GM19328 (cell line): Measurements from ENCODE around the gene KCTD10.
A peak's percentile ranks its signal among the peaks of the same experiment; 100 is the strongest.
"Not testable (repeated sequence)": the region's sequence is repeated elsewhere in the genome, so short reads cannot be mapped to it uniquely, and the experiment has no call there.

Experiments used
- ATAC-seq: cut with Tn5 transposase; IDR thresholded peaks from one replicate; pipeline ENCODE4 v1.9.1; 2021; ENCODE audit warnings: mild to moderate bottlenecking, moderate library complexity; ENCODE audit not compliant: unreplicated experiment

The KCTD10 gene

GRCh38 chr12:109450980-109451379, 26.1 kb downstream of the KCTD10 start:
- ATAC-seq, result no peak

- ATAC-seq, result no peak
These were observed 27.1 kb downstream of the KCTD10 start for GRCh38 chr12:109449845-109450532.

GRCh38 chr12:109448707-109449390, 28.3 kb downstream of the KCTD10 start:
- no peak for ATAC-seq

GRCh38 chr12:109448272-109448671, 28.8 kb downstream of the KCTD10 start:
- ATAC-seq, result no peak

GRCh38 chr12:109447482-109447881, 29.6 kb downstream of the KCTD10 start:
- ATAC-seq, result no peak

GRCh38 chr12:109446869-109447268, 30.2 kb downstream of the KCTD10 start:
- ATAC-seq, result no peak

- ATAC-seq, result no peak
These were observed 31.9 kb downstream of the KCTD10 start for GRCh38 chr12:109445191-109445609.

GRCh38 chr12:109444259-109444658, 32.8 kb downstream of the KCTD10 start:
- no peak for ATAC-seq

GRCh38 chr12:109443794-109444193, 33.3 kb downstream of the KCTD10 start:
- ATAC-seq, result no peak

- ATAC-seq, result no peak
These were observed 36.1 kb downstream of the KCTD10 start for GRCh38 chr12:109440851-109441490.

GRCh38 chr12:109439951-109440350, 37.1 kb downstream of the KCTD10 start:
- not testable (repeated sequence) for ATAC-seq

GRCh38 chr12:109439181-109439580, 37.9 kb downstream of the KCTD10 start:
- ATAC-seq, result no peak

GRCh38 chr12:109436188-109436560, 40.9 kb downstream of the KCTD10 start:
- no peak for ATAC-seq

GRCh38 chr12:109435428-109436187, 41.5 kb downstream of the KCTD10 start:
- ATAC-seq, result no peak

GRCh38 chr12:109434582-109434981, 42.5 kb downstream of the KCTD10 start:
- no peak for ATAC-seq

- ATAC-seq, result no peak
These were observed 43.5 kb downstream of the KCTD10 start for GRCh38 chr12:109433618-109434017.

- ATAC-seq, result no peak
These were observed 44.2 kb downstream of the KCTD10 start for GRCh38 chr12:109432842-109433304.

- ATAC-seq, result no peak
These were observed 44.7 kb downstream of the KCTD10 start for GRCh38 chr12:109432431-109432830.

GRCh38 chr12:109430244-109430643, 46.9 kb downstream of the KCTD10 start:
- ATAC-seq, result no peak

GRCh38 chr12:109428804-109429203, 48.3 kb downstream of the KCTD10 start:
- not testable (repeated sequence) for ATAC-seq

GRCh38 chr12:109428037-109428629, 49.0 kb downstream of the KCTD10 start:
- ATAC-seq, result peak; percentile 76
